ENCODE results near the gene HDAC9.

HDAC9 gene

GRCh38 chr7:18558910-18559309, 63.4 kb downstream of the HDAC9 start:
- DNase-seq, result no peak

GRCh38 chr7:18559756-18560155, 64.2 kb downstream of the HDAC9 start:
- no peak for DNase-seq

GRCh38 chr7:18564779-18565178, 69.2 kb downstream of the HDAC9 start:
- DNase-seq, result no peak

- DNase-seq, result no peak
Observed at GRCh38 chr7:18565337-18565736, 69.8 kb downstream of the HDAC9 start.

- DNase-seq, result no peak
Observed at GRCh38 chr7:18566205-18566604, 70.7 kb downstream of the HDAC9 start.

GRCh38 chr7:18566829-18567228, 71.3 kb downstream of the HDAC9 start:
- DNase-seq, result no peak

GRCh38 chr7:18570441-18570840, 74.9 kb downstream of the HDAC9 start:
- DNase-seq, result no peak

GRCh38 chr7:18570890-18571478, 75.4 kb downstream of the HDAC9 start:
- DNase-seq, result no peak

GRCh38 chr7:18572154-18572553, 76.6 kb downstream of the HDAC9 start:
- DNase-seq, result no peak

- DNase-seq, result no peak
Observed at GRCh38 chr7:18572885-18573284, 77.3 kb downstream of the HDAC9 start.

GRCh38 chr7:18573410-18574234, 78.1 kb downstream of the HDAC9 start:
- DNase-seq, result no peak

- no peak for DNase-seq
Observed at GRCh38 chr7:18574235-18574540, 78.6 kb downstream of the HDAC9 start.

GRCh38 chr7:18574676-18575075, 79.1 kb downstream of the HDAC9 start:
- no peak for DNase-seq

GRCh38 chr7:18575622-18576572, 80.3 kb downstream of the HDAC9 start:
- no peak for DNase-seq

- no peak for DNase-seq
Observed at GRCh38 chr7:18577096-18577771, 81.7 kb downstream of the HDAC9 start.

GRCh38 chr7:18579698-18580097, 84.1 kb downstream of the HDAC9 start:
- DNase-seq, result no peak

GRCh38 chr7:18580950-18581349, 85.4 kb downstream of the HDAC9 start:
- no peak for DNase-seq

- no peak for DNase-seq
Observed at GRCh38 chr7:18583305-18583704, 87.8 kb downstream of the HDAC9 start.

GRCh38 chr7:18590241-18590640, 94.7 kb downstream of the HDAC9 start:
- no peak for DNase-seq

GRCh38 chr7:18590744-18591340, 95.3 kb downstream of the HDAC9 start:
- DNase-seq, result no peak

GRCh38 chr7:18593602-18594279, 98.2 kb downstream of the HDAC9 start:
- DNase-seq, result no peak

- DNase-seq, result no peak
Observed at GRCh38 chr7:18597754-18598153, 102.2 kb downstream of the HDAC9 start.
